NCI-H187 (cell line): ENCODE measurements around the gene OR1A1.
"Not testable (repeated sequence)": the region's sequence is repeated elsewhere in the genome, so short reads cannot be mapped to it uniquely, and the experiment has no call there.

Experiments
- DNase-seq, 2 experiments: peaks; one replicate each; lab custom pipeline; 2025; lab: John Stamatoyannopoulos, UW

The OR1A1 gene

GRCh38 chr17:3207367-3207766, at the start of gene OR1A1:
OR1A1 (plus strand) TSS chr17:3207667; CDS start chr17:3215621, 7,954 bp downstream.
- DNase-seq, result no peak

GRCh38 chr17:3167574-3167973, 39.9 kb upstream of the OR1A1 start:
- no peak for DNase-seq

- no peak for DNase-seq
Observed at GRCh38 chr17:3189961-3190360, 17.5 kb upstream of the OR1A1 start.

GRCh38 chr17:3197219-3197618, 10.2 kb upstream of the OR1A1 start, which contains the start of gene OR1A2:
OR1A2 (plus strand) TSS chr17:3197519; CDS start chr17:3197519, 0 bp downstream.
- DNase-seq, result no peak

GRCh38 chr17:3208484-3208883, 1.0 kb downstream of the OR1A1 start:
- DNase-seq, result no peak

GRCh38 chr17:3213001-3213400, 5.5 kb downstream of the OR1A1 start:
- no peak for DNase-seq

GRCh38 chr17:3213587-3213986, 6.1 kb downstream of the OR1A1 start:
- no peak for DNase-seq

- not testable (repeated sequence) for DNase-seq
Observed at GRCh38 chr17:3219978-3220377, 12.5 kb downstream of the OR1A1 start.

GRCh38 chr17:3221850-3222249, 14.4 kb downstream of the OR1A1 start:
- no peak for DNase-seq

- no peak for DNase-seq
Observed at GRCh38 chr17:3222505-3222904, 15.0 kb downstream of the OR1A1 start.

GRCh38 chr17:3224721-3225352, 17.4 kb downstream of the OR1A1 start:
- DNase-seq, result not testable (repeated sequence)

- DNase-seq, result not testable (repeated sequence)
Observed at GRCh38 chr17:3232300-3232699, 24.8 kb downstream of the OR1A1 start.

GRCh38 chr17:3238685-3239084, 31.2 kb downstream of the OR1A1 start:
- DNase-seq, result not testable (repeated sequence)

- not testable (repeated sequence) for DNase-seq
Observed at GRCh38 chr17:3241044-3241443, 33.6 kb downstream of the OR1A1 start.

GRCh38 chr17:3244841-3245240, 37.4 kb downstream of the OR1A1 start:
- not testable (repeated sequence) for DNase-seq

- not testable (repeated sequence) for DNase-seq
Observed at GRCh38 chr17:3249013-3249412, 41.5 kb downstream of the OR1A1 start.

- DNase-seq, result no peak
Observed at GRCh38 chr17:3256575-3256974, 49.1 kb downstream of the OR1A1 start.

GRCh38 chr17:3260163-3260562, 52.7 kb downstream of the OR1A1 start:
- no peak for DNase-seq

- DNase-seq, result no peak
Observed at GRCh38 chr17:3260600-3260999, 53.1 kb downstream of the OR1A1 start.
